Heart right ventricle (tissue), 16 donors: ENCODE results near the gene AGAP9. TPM values are rescaled to one million over a fixed set of nuclear protein-coding genes. Genes with fewer than 3 reads are reported as not detected.
"Not testable (repeated sequence)": the region's sequence is repeated elsewhere in the genome, so short reads cannot be mapped to it uniquely, and the experiment has no call there.

Experiments used
- ATAC-seq, 8 donors: fragments of 200-7000 bp; cut with Tn5 transposase; one replicate each; pipeline ENCODE4 v1.9.1; 2020; ENCODE audit warnings: mild to moderate bottlenecking in 8 of 8, moderate library complexity in 8 of 8, moderate number of reproducible peaks in 1 of 8
- DNase-seq, 2 donors: peaks; one replicate each; pipeline ENCODE4 v3.0.0-alpha.2; 2020
- H3K27ac ChIP-seq, 10 donors: fragments of 200-600 bp; sonication (generic) in 2 of 10; one replicate each; pipeline versions ENCODE4 v1.5.0 to v1.8.0; 2020 to 2022; ENCODE audit warnings: mild to moderate bottlenecking in 3 of 10
- H3K27me3 ChIP-seq, 7 donors: fragments of 200-600 bp; one replicate each; pipeline ENCODE4 v1.8.0; 2021 to 2022; ENCODE audit warnings: mild to moderate bottlenecking in 2 of 7
- H3K36me3 ChIP-seq, 9 donors: fragments of 200-600 bp; sonication (generic) in 1 of 9; one replicate each; pipeline versions ENCODE4 v1.5.0 to v1.8.0; 2020 to 2022; ENCODE audit warnings: mild to moderate bottlenecking in 2 of 9
- H3K4me1 ChIP-seq, 9 donors: fragments of 200-600 bp; sonication (generic) in 1 of 9; one replicate each; pipeline versions ENCODE4 v1.5.0 to v1.8.0; 2020 to 2022; ENCODE audit warnings: mild to moderate bottlenecking in 4 of 9
- H3K4me3 ChIP-seq, 10 donors: fragments of 200-600 bp; sonication (generic) in 2 of 10; one replicate each; pipeline versions ENCODE4 v1.5.0 to v1.8.0; 2020 to 2022; ENCODE audit warnings: mild to moderate bottlenecking in 7 of 10, moderate library complexity in 2 of 10
- H3K9me3 ChIP-seq, 11 donors: fragments of 200-600 bp in 10 of 11; sonication (generic) in 2 of 11; one replicate each; pipeline versions ENCODE4 v1.5.0 to v1.8.0; 2013 to 2022; ENCODE audit warnings: mild to moderate bottlenecking in 2 of 11, control low read depth in 1 of 11, moderate library complexity in 1 of 11
- WGBS, 2 donors: extraction: QIAGEN DNeasy Blood & Tissue Kit; methylation state at CpG; one replicate each; pipeline ENCODE4 v1.1.7; 2013; ENCODE audit warnings: inconsistent platforms in 1 of 2; 5-methylcytosine and 5-hydroxymethylcytosine counted together
- intact Hi-C, 10 donors: fragments of 100-400 bp; cut with DNase I; formaldehyde crosslinking; loops; one replicate each; pipeline versions ENCODE4 v1.11.1 to v1.14.2; 2022
- polyA plus RNA-seq, 2 donors: library from polyadenylated mRNA; stranded (reverse); fragments of 200-250 nt; gene quantifications; one replicate each; pipeline ENCODE4 v1.2.3, GENCODE V29; 2013
- total RNA-seq, 10 donors: library from RNA; stranded (reverse); fragmentation: NEBNext Ultra II Directional in 3 of 10; extraction: Animal tissue kit (Norgen Biotek cat#: 25700) in 3 of 10; gene quantifications; one replicate each; pipeline versions ENCODE4 v1.2.1 to v1.2.4, GENCODE V29; 2021 to 2023
- TF ChIP-seq, protein P1 (sequence below), 9 donors: fragments of 200-600 bp; sonication (generic) in 2 of 9; IDR thresholded peaks; one replicate each; pipeline versions ENCODE4 v1.5.0 to v1.8.0; 2021 to 2022; ENCODE audit warnings: antibody characterized with exemption in 9 of 9, mild to moderate bottlenecking in 5 of 9, moderate library complexity in 1 of 9
- donor health status: Arrhythmogenic right ventricular cardiomyopathy.
- donor health status: ischemic (EF 13 %, LVEDD 7.1; RV severe dilation, severe dysfunction).
- donor health status: healthy with polysubstance abuse.
- donor health status: DM: no; HTN: yes; CAD: no.
- donor health status: DM: no; HTN: no; CAD: no.
- donor health status: ischemic (EF 25% LVEDD 6.9; RV normal size, moderate dysfunction).
- donor health status: ischemic (EF 25% LVEDD 5.7; RV mildly dilated, moderate dysfunction).
- donor health status: healthy.
- donor health status: DM: yes; HTN: yes; CAD: no.
- donor health status: Ischemic cardiomyopathy.
- donor health status: ischemic (EF 35%, LVEDD 5.7; RV mildly dilated, moderate dysfunction).
- donor health status: nonischemic (EF 11% LVEDD 7.7; RV severe dilation, severe dysfunction).
- donor health status: DM: yes; HTN: yes; CAD: no.
- donor health status: PGD.
- donor health status: ischemic (EF 29% LVEDD 5.4; RV normal size, mild dysfunction).
- donor health status: nonischemic (EF 23%, LVEDD 6.1; RV moderate dilation, normal function).

AGAP9 gene
- total and polyA plus RNA-seq, 12 donors = 1.4 to 24.7 (median 2.5) TPM

- peaks cover 0 to 11% (median 0%) of the 10 kb centered on the region in 7 donors for H3K27me3 ChIP-seq
- DNase-seq (no peak), ATAC-seq (no peak)
- no peak overlapping the region for H3K4me3 ChIP-seq
- H3K4me1 ChIP-seq = no peaks in the 10 kb centered on the region
- H3K36me3 ChIP-seq = no peaks in the 10 kb centered on the region
- H3K9me3 ChIP-seq = no peaks in the 10 kb centered on the region
- WGBS, 2 donors = 82 to 83% methylated on average over 6 of the region's 6 CpGs
- no peak overlapping the region for H3K27ac ChIP-seq
- TF ChIP-seq, protein P1, sequence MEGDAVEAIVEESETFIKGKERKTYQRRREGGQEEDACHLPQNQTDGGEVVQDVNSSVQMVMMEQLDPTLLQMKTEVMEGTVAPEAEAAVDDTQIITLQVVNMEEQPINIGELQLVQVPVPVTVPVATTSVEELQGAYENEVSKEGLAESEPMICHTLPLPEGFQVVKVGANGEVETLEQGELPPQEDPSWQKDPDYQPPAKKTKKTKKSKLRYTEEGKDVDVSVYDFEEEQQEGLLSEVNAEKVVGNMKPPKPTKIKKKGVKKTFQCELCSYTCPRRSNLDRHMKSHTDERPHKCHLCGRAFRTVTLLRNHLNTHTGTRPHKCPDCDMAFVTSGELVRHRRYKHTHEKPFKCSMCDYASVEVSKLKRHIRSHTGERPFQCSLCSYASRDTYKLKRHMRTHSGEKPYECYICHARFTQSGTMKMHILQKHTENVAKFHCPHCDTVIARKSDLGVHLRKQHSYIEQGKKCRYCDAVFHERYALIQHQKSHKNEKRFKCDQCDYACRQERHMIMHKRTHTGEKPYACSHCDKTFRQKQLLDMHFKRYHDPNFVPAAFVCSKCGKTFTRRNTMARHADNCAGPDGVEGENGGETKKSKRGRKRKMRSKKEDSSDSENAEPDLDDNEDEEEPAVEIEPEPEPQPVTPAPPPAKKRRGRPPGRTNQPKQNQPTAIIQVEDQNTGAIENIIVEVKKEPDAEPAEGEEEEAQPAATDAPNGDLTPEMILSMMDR (IDR thresholded peaks at IDR 0.05) = no peak
- intact Hi-C loops = no loop called here
Measured at GRCh38 chr10:47456794-47457527, 66.5 kb downstream of the AGAP9 start.

DNA sequence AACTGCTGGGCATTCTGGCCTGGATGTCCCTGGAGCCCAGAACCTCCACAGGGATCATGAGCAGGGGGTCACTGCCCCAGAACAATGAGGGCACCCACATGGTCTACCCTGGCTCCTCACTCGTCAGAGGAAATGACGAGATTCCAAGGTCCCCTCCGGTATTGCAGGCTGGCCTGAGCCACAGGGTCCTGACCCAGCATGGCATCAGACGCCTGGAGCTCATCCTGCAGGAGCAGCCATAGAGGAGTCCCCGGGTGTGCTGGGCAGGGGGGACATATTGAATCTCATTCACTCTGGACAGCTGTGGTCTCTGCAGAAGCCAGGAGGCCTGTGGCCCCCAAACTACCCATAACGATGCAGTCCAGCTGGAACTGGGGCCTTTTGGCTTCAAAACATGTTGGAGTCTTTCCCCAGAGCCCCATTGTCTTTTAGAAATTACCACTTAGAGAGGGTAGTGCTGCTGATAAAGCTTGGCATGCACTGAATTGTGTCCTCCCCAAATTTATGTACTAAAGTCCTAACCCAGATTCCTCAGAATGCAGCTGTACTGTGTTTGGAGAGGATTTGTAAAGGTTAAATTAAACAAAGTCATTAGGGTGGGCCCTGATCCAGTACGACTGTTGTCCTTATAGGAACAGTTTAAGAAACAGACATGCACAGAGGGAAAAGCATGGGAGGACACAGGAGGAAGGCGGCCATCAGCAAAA lies 67.2 kb downstream of the AGAP9 start:
- Histone ChIP-seq H3K27me3 (peaks cover 0 to 11% (median 0%) of the 10 kb centered on the region in 7 donors), H3K27ac (no peak overlapping the region), H3K36me3 (no peaks in the 10 kb centered on the region), H3K4me1 (no peaks in the 10 kb centered on the region), H3K4me3 (no peak overlapping the region), H3K9me3 (no peaks in the 10 kb centered on the region)
- 74 to 81% methylated on average over 8 of the region's 8 CpGs for WGBS, 2 donors
- no peak for ATAC-seq
- DNase-seq = no peak
- intact Hi-C loops = no loop called here
- TF ChIP-seq, protein P1 (IDR thresholded peaks at IDR 0.05) = no peak

DNA sequence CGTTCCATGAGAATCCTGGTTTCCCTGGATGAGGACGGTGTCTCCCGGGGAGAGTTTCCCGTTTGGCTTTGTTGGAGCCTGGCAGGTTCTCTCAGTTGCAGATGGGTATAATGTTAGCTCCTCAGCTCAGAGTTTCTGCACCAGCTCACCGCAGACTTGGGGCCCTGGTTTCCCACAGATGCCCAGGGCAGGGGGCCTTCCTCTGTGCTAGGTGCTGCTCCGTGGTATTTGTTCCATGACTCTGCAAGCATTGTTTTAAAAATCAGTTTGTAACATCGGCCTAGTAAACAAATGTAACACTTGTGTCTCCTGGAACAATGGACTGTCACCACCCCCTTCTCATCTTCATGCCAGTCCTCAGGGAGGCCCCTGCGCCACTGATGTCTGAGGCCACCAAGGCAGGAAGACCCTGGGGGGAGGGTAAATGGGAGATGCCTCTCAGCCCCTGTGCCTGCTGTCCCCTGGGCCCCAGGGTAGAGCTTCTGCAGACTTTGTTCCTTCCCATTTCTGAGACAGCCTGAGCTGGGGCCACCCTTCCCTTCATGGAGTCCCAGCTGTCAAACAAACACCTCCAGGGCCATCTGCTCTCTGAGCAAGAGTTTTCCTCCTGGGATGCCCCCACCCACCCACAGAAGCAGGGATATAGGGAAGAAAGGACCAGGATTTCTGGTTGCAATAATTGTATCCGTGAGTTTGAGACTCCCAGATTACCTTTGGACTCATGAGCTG lies 67.9 kb downstream of the AGAP9 start:
- H3K27me3 ChIP-seq = peaks cover 0 to 11% (median 0%) of the 10 kb centered on the region in 7 donors
- H3K36me3 ChIP-seq, H3K4me1 ChIP-seq, intact Hi-C loops, DNase-seq, H3K9me3 ChIP-seq, H3K27ac ChIP-seq, H3K4me3 ChIP-seq, ATAC-seq: not testable (repeated sequence)
- WGBS, 2 donors = 78 to 80% methylated on average over 9 of the region's 9 CpGs

DNA sequence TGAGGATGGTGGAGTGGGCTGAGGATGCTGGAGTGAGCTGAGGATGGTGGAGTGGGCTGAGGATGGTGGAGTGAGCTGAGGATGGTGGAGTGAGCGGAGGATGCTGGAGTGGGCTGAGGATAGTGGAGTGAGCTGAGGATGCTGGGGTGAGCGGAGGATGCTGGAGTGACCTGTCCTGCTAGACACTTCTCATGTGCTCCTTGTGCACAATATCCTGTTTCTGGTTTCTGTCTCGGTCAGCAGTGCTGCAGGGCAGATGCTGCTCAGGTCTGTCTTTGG lies 68.7 kb downstream of the AGAP9 start:
- Histone ChIP-seq H3K36me3 (no peaks in the 10 kb centered on the region), H3K27ac (no peak overlapping the region), H3K9me3 (no peaks in the 10 kb centered on the region), H3K4me3 (no peak overlapping the region), H3K27me3 (peaks cover 0 to 11% (median 0%) of the 10 kb centered on the region in 7 donors), H3K4me1 (no peaks in the 10 kb centered on the region)
- intact Hi-C loops = no loop called here
- DNase-seq = no peak
- WGBS, 2 donors = 87 to 89% methylated on average over 3 of the region's 3 CpGs
- TF ChIP-seq, protein P1 (IDR thresholded peaks at IDR 0.05) = no peak
- ATAC-seq = no peak
